GM12878 (cell line): ENCODE measurements around the gene AGBL4. TPM values are rescaled to one million over a fixed set of nuclear protein-coding genes. Genes with fewer than 3 reads are reported as not detected.

Source experiments
- ATAC-seq: fragments of 200-7000 bp; cut with Tn5 transposase; 3 replicates; pipeline ENCODE4 v1.9.1; 2020; ENCODE audit warnings: mild to moderate bottlenecking, moderate library complexity
- BruUV-seq: library from RNA; stranded (reverse); fragments of 400-500 nt; replicated peaks from 2 replicates; lab custom pipeline; 2021; lab: Mats Ljungman, UMichigan
- CTCF ChIA-PET: fragments of 300-600 bp; sonication (Branson Sonifier 250); formaldehyde crosslinking; extraction: SDS; loops from one replicate; lab custom pipeline; 2021; ENCODE audit warnings: inconsistent platforms; lab: Yijun Ruan, JAX
- POLR2A ChIA-PET: fragments of 350-600 bp; formaldehyde crosslinking; extraction: SDS; loops from one replicate; lab custom pipeline; 2021; ENCODE audit warnings: inconsistent platforms; lab: Charles Lee
- RAD21 ChIA-PET: fragments of 300-600 bp; sonication (Branson Sonifier 250); formaldehyde crosslinking; loops from one replicate; lab custom pipeline; 2023; ENCODE audit warnings: antibody characterized with exemption; ENCODE audit not compliant: unreplicated experiment; lab: Charles Lee
- SMC1A ChIA-PET: fragments of 300-600 bp; sonication (Branson Sonifier 250); formaldehyde crosslinking; loops from one replicate; lab custom pipeline; 2023; ENCODE audit not compliant: unreplicated experiment, uncharacterized antibody; lab: Charles Lee
- DNase-seq: peaks from one replicate; pipeline ENCODE4 v3.0.0-alpha.2; 2011; ENCODE audit warnings: low read depth, low spot score
- FAIRE-seq: peaks from 3 replicates; lab custom pipeline; 2011; peaks lifted over from hg19 to GRCh38; lab: Jason Lieb, UNC
- H2AFZ ChIP-seq: 2 replicates; pipeline ENCODE4 v1.6.0; 2011; ENCODE audit warnings: low read depth, low read length, control low read depth; ENCODE audit not compliant: control insufficient read depth
- H3K27ac ChIP-seq: 2 replicates; pipeline ENCODE4 v1.5.1; 2011; ENCODE audit warnings: control low read depth; ENCODE audit not compliant: control insufficient read depth, insufficient read depth
- H3K27me3 ChIP-seq, 2 experiments: replicated peaks in 1 of 2; 2 replicates each; pipeline versions ENCODE4 v1.6.0 to v1.6.1; 2011; ENCODE audit warnings: low read length in 1 of 2; ENCODE audit not compliant: control insufficient read depth in 2 of 2, insufficient read depth in 2 of 2
- H3K36me3 ChIP-seq, 2 experiments: 2 replicates each; pipeline ENCODE4 v1.5.1; 2011; ENCODE audit warnings: low read length in 1 of 2; ENCODE audit not compliant: control insufficient read depth in 2 of 2, insufficient read depth in 2 of 2
- H3K4me1 ChIP-seq: 2 replicates; pipeline ENCODE4 v1.6.1; 2011; ENCODE audit warnings: mild to moderate bottlenecking, low read length, moderate library complexity, mixed read lengths; ENCODE audit not compliant: control insufficient read depth, insufficient read depth
- H3K4me2 ChIP-seq: 2 replicates; pipeline ENCODE4 v1.6.0; 2011; ENCODE audit warnings: control low read depth; ENCODE audit not compliant: control insufficient read depth, insufficient read depth
- H3K4me3 ChIP-seq: fragments of 200-600 bp; sonication (generic); 2 replicates; pipeline ENCODE4 v1.5.1; 2016
- H3K79me2 ChIP-seq: 2 replicates; pipeline ENCODE4 v1.6.0; 2011; ENCODE audit warnings: low read length; ENCODE audit not compliant: control insufficient read depth, insufficient read depth
- H3K9ac ChIP-seq: 2 replicates; pipeline ENCODE4 v1.8.0; 2011; ENCODE audit warnings: low read length, control low read depth, mixed read lengths; ENCODE audit not compliant: control insufficient read depth, insufficient read depth
- H3K9me3 ChIP-seq: replicated peaks from 3 replicates; pipeline ENCODE4 v1.5.1; 2011; ENCODE audit warnings: mild to moderate bottlenecking, low read length; ENCODE audit not compliant: control insufficient read depth, insufficient read depth
- H4K20me1 ChIP-seq: 2 replicates; pipeline ENCODE4 v1.6.0; 2011; ENCODE audit not compliant: control insufficient read depth, insufficient read depth
- ATF7 ChIP-seq: fragments of 450-650 bp; IDR thresholded peaks from 2 replicates; pipeline ENCODE4 v1.6.1; 2016; ENCODE audit warnings: low read depth, mild to moderate bottlenecking
- BMI1 ChIP-seq: fragments of 450-650 bp; IDR thresholded peaks from 2 replicates; pipeline ENCODE4 v1.6.1; 2016; ENCODE audit warnings: mild to moderate bottlenecking, moderate library complexity, borderline replicate concordance
- CHD1 ChIP-seq: IDR thresholded peaks from 2 replicates; pipeline ENCODE4 v1.6.1; 2012; ENCODE audit warnings: low read depth, low read length, improper control_type of control experiment
- FOXM1 ChIP-seq: IDR thresholded peaks from 2 replicates; pipeline ENCODE4 v1.6.1; 2012; ENCODE audit warnings: low read depth, mild to moderate bottlenecking, inconsistent platforms, low read length, moderate library complexity
- NBN ChIP-seq: fragments of 450-650 bp; IDR thresholded peaks from 2 replicates; pipeline ENCODE4 v1.6.1; 2016
- RUNX3 ChIP-seq: IDR thresholded peaks from 2 replicates; pipeline ENCODE4 v1.6.1; 2012; ENCODE audit warnings: low read length, inconsistent platforms
- SP1 ChIP-seq: IDR thresholded peaks from one replicate; pipeline ENCODE4 v1.6.1; 2011; ENCODE audit warnings: low read depth, low read length
- SREBF1 ChIP-seq: IDR thresholded peaks from 2 replicates; pipeline ENCODE4 v1.6.1; 2012; ENCODE audit warnings: mild to moderate bottlenecking, low read length
- SUPT20H ChIP-seq: IDR thresholded peaks from 2 replicates; pipeline ENCODE4 v1.6.1; 2011; ENCODE audit warnings: low read depth, mild to moderate bottlenecking, low read length, moderate library complexity, borderline replicate concordance; ENCODE audit not compliant: control insufficient read depth
- TCF3 ChIP-seq: IDR thresholded peaks from 2 replicates; pipeline ENCODE4 v1.6.1; 2012; ENCODE audit warnings: low read depth, mild to moderate bottlenecking, low read length, borderline replicate concordance; ENCODE audit not compliant: insufficient read depth
- WRNIP1 ChIP-seq: IDR thresholded peaks from 2 replicates; pipeline ENCODE4 v1.6.1; 2011; ENCODE audit warnings: low read depth, low read length, improper control_type of control experiment, borderline replicate concordance
- ZNF217 ChIP-seq: fragments of 450-650 bp; IDR thresholded peaks from 2 replicates; pipeline ENCODE4 v1.6.1; 2017; ENCODE audit warnings: antibody characterized with exemption, mild to moderate bottlenecking
- ZZZ3 ChIP-seq: IDR thresholded peaks from 2 replicates; pipeline ENCODE4 v1.6.1; 2011; ENCODE audit warnings: low read depth; ENCODE audit not compliant: control insufficient read depth, insufficient read length
- in situ Hi-C: fragments of 300-500 bp; cut with MboI; formaldehyde crosslinking; loops from 9 replicates; pipeline ENCODE4 v1.14.3; 2018; ENCODE audit warnings: mixed read lengths
- intact Hi-C: fragments of 100-400 bp; cut with micrococcal nuclease; formaldehyde crosslinking; loops from one replicate; pipeline ENCODE4 v1.14.2; 2022; ENCODE audit not compliant: unreplicated experiment
- polyA plus RNA-seq, 11 experiments: library from polyadenylated mRNA; depleted of rRNA in 4 of 11; unstranded in 6 of 11; stranded (reverse) in 5 of 11; fragments of >200 nt; fragmentation: Nextera tagmentation in 4 of 11; fragmentation: Illumina TruSeq in 1 of 11; extraction: Ambion mirVana in 4 of 11; extraction: Trizol in 1 of 11; gene quantifications; 1 replicate in 1 of 11; 2 replicates in 10 of 11; pipeline versions ENCODE4 v1.2.1 to v1.2.3, GENCODE V29; 2011 to 2016; ENCODE audit warnings: inconsistent platforms in 2 of 11, missing spikeins in 2 of 11, low read depth in 1 of 11
- total RNA-seq, 4 experiments: library from RNA; depleted of rRNA in 3 of 4; stranded (reverse); fragments of >200 nt in 3 of 4; fragmentation: Illumina TruSeq in 1 of 4; extraction: Trizol in 1 of 4; gene quantifications; 2 replicates each; pipeline versions ENCODE4 v1.2.1 to v1.2.3, GENCODE V29; 2013 to 2021
- TF ChIP-seq, protein P1 (sequence below): fragments of 450-650 bp; IDR thresholded peaks from 2 replicates; pipeline ENCODE4 v1.6.1; 2017; ENCODE audit warnings: low read depth, mild to moderate bottlenecking, moderate library complexity

Gene AGBL4
- total and polyA plus RNA-seq, 10 of the 15 experiments (the other 5 are each of a cell fraction or from before 2014, with no cell fraction given): 0.31 TPM; not detected in 9

DNA sequence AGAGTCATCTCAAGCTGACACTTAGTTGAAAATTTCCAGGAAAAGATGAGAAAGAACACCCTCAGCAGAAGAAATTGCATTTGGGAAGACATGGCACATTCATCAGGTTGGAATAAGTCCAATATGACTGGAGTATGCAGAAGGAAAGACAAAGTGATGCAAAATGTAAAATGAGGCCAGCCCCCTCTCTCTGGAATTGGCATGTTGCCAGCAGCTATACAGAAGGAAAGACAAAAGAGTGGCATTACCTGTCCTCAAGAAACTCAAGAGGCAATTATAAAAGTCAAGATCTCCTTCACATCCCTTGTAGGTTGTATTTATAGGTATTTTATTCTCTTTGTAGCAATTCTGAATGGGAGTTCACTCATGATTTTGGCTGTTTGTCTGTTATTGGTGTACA, 426.3 kb downstream of the AGBL4 start:
- ChIA-PET POLR2A (no interaction called here), CTCF (no interaction called here)
- in situ Hi-C loops: no loop called here

More for the DNA sequence above, 426.3 kb downstream of the AGBL4 start:
- Histone ChIP-seq H3K36me3 (no peaks in the 10 kb centered on the region), H4K20me1 (no peaks in the 10 kb centered on the region), H3K9ac (no peak overlapping the region), H2AFZ (no peak overlapping the region), H3K79me2 (no peaks in the 10 kb centered on the region), H3K4me1 (no peaks in the 10 kb centered on the region), H3K4me3 (no peak overlapping the region), H3K27ac (no peak overlapping the region), H3K9me3 (no peaks in the 10 kb centered on the region), H3K4me2 (no peak overlapping the region), H3K27me3 (no peaks in the 10 kb centered on the region)
- no peak for ATAC-seq
- BruUV-seq: no TSS peak
- ChIA-PET SMC1A (no interaction called here), RAD21 (no interaction called here)
- FAIRE-seq: no peak
- TF ChIP-seq WRNIP1 (no peak), ZNF217 (no peak), SREBF1 (no peak), NBN (no peak), TCF3 (no peak), ATF7 (no peak), RUNX3 (no peak), FOXM1 (no peak), SP1 (no peak), BMI1 (no peak), CHD1 (no peak), SUPT20H (no peak), ZZZ3 (no peak)
- TF ChIP-seq, protein P1, sequence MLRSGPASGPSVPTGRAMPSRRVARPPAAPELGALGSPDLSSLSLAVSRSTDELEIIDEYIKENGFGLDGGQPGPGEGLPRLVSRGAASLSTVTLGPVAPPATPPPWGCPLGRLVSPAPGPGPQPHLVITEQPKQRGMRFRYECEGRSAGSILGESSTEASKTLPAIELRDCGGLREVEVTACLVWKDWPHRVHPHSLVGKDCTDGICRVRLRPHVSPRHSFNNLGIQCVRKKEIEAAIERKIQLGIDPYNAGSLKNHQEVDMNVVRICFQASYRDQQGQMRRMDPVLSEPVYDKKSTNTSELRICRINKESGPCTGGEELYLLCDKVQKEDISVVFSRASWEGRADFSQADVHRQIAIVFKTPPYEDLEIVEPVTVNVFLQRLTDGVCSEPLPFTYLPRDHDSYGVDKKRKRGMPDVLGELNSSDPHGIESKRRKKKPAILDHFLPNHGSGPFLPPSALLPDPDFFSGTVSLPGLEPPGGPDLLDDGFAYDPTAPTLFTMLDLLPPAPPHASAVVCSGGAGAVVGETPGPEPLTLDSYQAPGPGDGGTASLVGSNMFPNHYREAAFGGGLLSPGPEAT: no peak
- DNase-seq: no peak
- intact Hi-C loops: no loop called here
